ENCODE measurements around the gene CFI.

The CFI gene

GRCh38 chr4:109730619-109731545, 70.9 kb downstream of the CFI start:
- TF ChIP-seq GATA2 (IDR thresholded peaks at IDR 0.05; ENCODE audit: low read depth, low read length) (no peak), GATA3 (IDR thresholded peaks at IDR 0.05; ENCODE audit: low read depth, low read length) (no peak)

GRCh38 chr4:109729718-109730618, 71.8 kb downstream of the CFI start, which contains the start of gene PLA2G12A:
Gene PLA2G12A, minus strand, starts transcription at chr4:109730070. Its CDS starts 261 bp downstream, at chr4:109729809.
- TF ChIP-seq GATA2 (IDR thresholded peaks at IDR 0.05; ENCODE audit: low read depth, low read length) = no peak
- no peak for TF ChIP-seq GATA3 (IDR thresholded peaks at IDR 0.05; ENCODE audit: low read depth, low read length)

GRCh38 chr4:109729117-109729717, 72.6 kb downstream of the CFI start:
- TF ChIP-seq GATA3 (IDR thresholded peaks at IDR 0.05; ENCODE audit: low read depth, low read length) = no peak
- no peak for TF ChIP-seq GATA2 (IDR thresholded peaks at IDR 0.05; ENCODE audit: low read depth, low read length)

GRCh38 chr4:109728385-109728784, 73.4 kb downstream of the CFI start:
- no peak for TF ChIP-seq GATA3 (IDR thresholded peaks at IDR 0.05; ENCODE audit: low read depth, low read length)
- TF ChIP-seq GATA2 (IDR thresholded peaks at IDR 0.05; ENCODE audit: low read depth, low read length) = no peak

- TF ChIP-seq GATA3 (IDR thresholded peaks at IDR 0.05; ENCODE audit: low read depth, low read length) (no peak), GATA2 (IDR thresholded peaks at IDR 0.05; ENCODE audit: low read depth, low read length) (no peak)
Observed at GRCh38 chr4:109723110-109723509, 78.7 kb downstream of the CFI start.

GRCh38 chr4:109722357-109722756, 79.4 kb downstream of the CFI start:
- TF ChIP-seq GATA3 (IDR thresholded peaks at IDR 0.05; ENCODE audit: low read depth, low read length) (no peak), GATA2 (IDR thresholded peaks at IDR 0.05; ENCODE audit: low read depth, low read length) (no peak)

- no peak for TF ChIP-seq GATA2 (IDR thresholded peaks at IDR 0.05; ENCODE audit: low read depth, low read length)
- no peak for TF ChIP-seq GATA3 (IDR thresholded peaks at IDR 0.05; ENCODE audit: low read depth, low read length)
Observed at GRCh38 chr4:109721033-109721432, 80.8 kb downstream of the CFI start.

- TF ChIP-seq GATA2 (IDR thresholded peaks at IDR 0.05; ENCODE audit: low read depth, low read length) (no peak), GATA3 (IDR thresholded peaks at IDR 0.05; ENCODE audit: low read depth, low read length) (no peak)
Observed at GRCh38 chr4:109719604-109720003, 82.2 kb downstream of the CFI start.

GRCh38 chr4:109718759-109719158, 83.0 kb downstream of the CFI start:
- TF ChIP-seq GATA3 (IDR thresholded peaks at IDR 0.05; ENCODE audit: low read depth, low read length) (no peak), GATA2 (IDR thresholded peaks at IDR 0.05; ENCODE audit: low read depth, low read length) (no peak)

GRCh38 chr4:109713500-109713899, 88.3 kb downstream of the CFI start:
- TF ChIP-seq GATA3 (IDR thresholded peaks at IDR 0.05; ENCODE audit: low read depth, low read length) (no peak), GATA2 (IDR thresholded peaks at IDR 0.05; ENCODE audit: low read depth, low read length) (no peak)

GRCh38 chr4:109708990-109709389, 92.8 kb downstream of the CFI start:
- TF ChIP-seq GATA3 (IDR thresholded peaks at IDR 0.05; ENCODE audit: low read depth, low read length) (no peak), GATA2 (IDR thresholded peaks at IDR 0.05; ENCODE audit: low read depth, low read length) (no peak)

- TF ChIP-seq GATA2 (IDR thresholded peaks at IDR 0.05; ENCODE audit: low read depth, low read length) = no peak
Observed at GRCh38 chr4:109708435-109708834, 93.4 kb downstream of the CFI start.

- no peak for TF ChIP-seq GATA2 (IDR thresholded peaks at IDR 0.05; ENCODE audit: low read depth, low read length)
- TF ChIP-seq GATA3 (IDR thresholded peaks at IDR 0.05; ENCODE audit: low read depth, low read length) = no peak
Observed at GRCh38 chr4:109703664-109704361, 98.0 kb downstream of the CFI start.

Measured in SH-SY5Y (cell line).